GM19452 (cell line): ENCODE data around the gene KLHL35.
"Not testable (repeated sequence)": the region's sequence is repeated elsewhere in the genome, so short reads cannot be mapped to it uniquely, and the experiment has no call there.

Source experiments
- ATAC-seq: cut with Tn5 transposase; IDR thresholded peaks from one replicate; pipeline ENCODE4 v1.9.1; 2021; ENCODE audit not compliant: unreplicated experiment

The KLHL35 gene

GRCh38 chr11:75394085-75394840, 38.7 kb downstream of the KLHL35 start:
- no peak for ATAC-seq

GRCh38 chr11:75389925-75390324, 43.1 kb downstream of the KLHL35 start:
- no peak for ATAC-seq

- no peak for ATAC-seq
Measured at GRCh38 chr11:75389276-75389605, 43.8 kb downstream of the KLHL35 start.

GRCh38 chr11:75388386-75389275, 44.4 kb downstream of the KLHL35 start:
- no peak for ATAC-seq

GRCh38 chr11:75387736-75388294, 45.2 kb downstream of the KLHL35 start:
- ATAC-seq = no peak

- ATAC-seq = no peak
Measured at GRCh38 chr11:75386942-75387630, 45.9 kb downstream of the KLHL35 start.

- ATAC-seq = no peak
Measured at GRCh38 chr11:75384438-75385080, 48.4 kb downstream of the KLHL35 start.

GRCh38 chr11:75383246-75383645, 49.8 kb downstream of the KLHL35 start:
- no peak for ATAC-seq

GRCh38 chr11:75380716-75381420, 52.1 kb downstream of the KLHL35 start:
- ATAC-seq = no peak

- no peak for ATAC-seq
Measured at GRCh38 chr11:75380245-75380644, 52.8 kb downstream of the KLHL35 start.

- ATAC-seq = not testable (repeated sequence)
Measured at GRCh38 chr11:75378776-75379175, 54.2 kb downstream of the KLHL35 start.

GRCh38 chr11:75376175-75376574, 56.8 kb downstream of the KLHL35 start:
- no peak for ATAC-seq

- ATAC-seq = no peak
Measured at GRCh38 chr11:75375626-75376025, 57.4 kb downstream of the KLHL35 start.

GRCh38 chr11:75374646-75375045, 58.4 kb downstream of the KLHL35 start:
- no peak for ATAC-seq

GRCh38 chr11:75373201-75373600, 59.8 kb downstream of the KLHL35 start:
- ATAC-seq = no peak
